Nucleus accumbens (tissue), 56 donors: ENCODE results near the gene FAM111A.

ENCODE experiments used
- DNase-seq, 56 donors: peaks; one replicate each; lab custom pipeline; 2025; lab: John Stamatoyannopoulos, UW

The FAM111A gene

GRCh38 chr11:59175091-59175501 lies 32.4 kb downstream of the FAM111A start:
- peak in 17 of 56 donors; percentile 8 to 63 (median 34) for DNase-seq

GRCh38 chr11:59176330-59176729 lies 33.7 kb downstream of the FAM111A start:
- DNase-seq: no peak

DNA sequence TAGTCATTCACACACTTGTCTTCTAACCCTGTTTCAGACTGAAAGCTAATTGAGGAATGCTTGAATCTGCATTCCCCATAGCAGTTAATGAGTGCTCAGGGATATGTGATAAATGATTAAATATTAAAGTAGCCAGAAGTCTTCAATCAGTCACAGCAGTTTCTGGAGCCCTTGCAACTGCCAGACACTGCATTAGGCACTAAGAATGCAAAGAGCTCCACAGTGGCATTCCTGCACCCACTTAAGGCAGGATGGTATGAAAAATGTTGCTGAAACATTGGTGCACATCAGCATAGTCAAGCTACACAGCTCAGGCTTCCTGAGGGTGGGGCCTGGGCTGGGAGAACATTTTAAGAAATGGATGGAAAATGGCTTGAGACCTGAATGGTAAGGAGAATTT lies 35.7 kb downstream of the FAM111A start:
- no peak for DNase-seq

GRCh38 chr11:59179121-59179520 lies 36.5 kb downstream of the FAM111A start:
- DNase-seq: no peak

- DNase-seq: peak in 30 of 56 donors; percentile 10 to 83 (median 46)
Measured at GRCh38 chr11:59180168-59180776, 37.6 kb downstream of the FAM111A start.

DNA sequence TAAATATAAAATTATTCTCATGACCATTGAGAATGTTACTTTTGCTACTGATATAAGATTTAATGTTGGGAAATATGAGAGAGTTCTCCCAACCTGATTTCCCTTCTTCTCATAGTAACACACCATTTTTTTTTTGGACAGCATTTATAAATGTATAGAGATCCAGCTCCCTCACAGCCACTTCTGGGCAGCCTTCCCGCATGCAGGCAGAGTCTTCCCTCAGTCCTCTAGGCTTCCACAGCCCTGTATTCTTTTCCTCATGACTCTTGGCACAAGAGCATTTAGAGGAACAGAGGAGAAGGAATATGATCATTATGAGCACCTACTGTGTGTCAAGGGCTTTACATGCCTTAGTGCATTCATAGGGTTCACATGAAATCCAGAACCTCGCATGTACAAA lies 38.3 kb downstream of the FAM111A start:
- no peak for DNase-seq

- DNase-seq: no peak
Measured at GRCh38 chr11:59181746-59182456, 39.2 kb downstream of the FAM111A start.

- DNase-seq: no peak
Measured at GRCh38 chr11:59182457-59183151, 39.9 kb downstream of the FAM111A start.

DNA sequence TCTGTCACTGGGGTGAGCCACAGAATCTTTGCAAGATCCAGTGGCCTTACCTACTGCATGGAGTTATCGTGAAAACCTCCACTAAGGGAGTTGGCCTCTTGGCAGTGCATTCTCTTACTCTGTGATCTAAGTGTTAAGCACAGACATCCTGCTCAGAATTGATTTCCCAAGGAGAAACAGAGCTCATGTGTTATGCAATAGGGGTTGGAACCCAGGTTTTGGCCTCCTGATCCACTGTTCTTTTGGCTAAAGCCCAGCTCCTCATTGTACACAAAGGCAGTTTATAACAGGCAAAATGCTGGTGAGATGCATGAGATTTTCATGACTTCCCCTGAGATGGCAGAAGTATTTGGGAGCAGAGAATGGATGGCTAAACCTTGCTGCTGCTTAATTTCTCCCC lies 41.1 kb downstream of the FAM111A start:
- no peak for DNase-seq

DNA sequence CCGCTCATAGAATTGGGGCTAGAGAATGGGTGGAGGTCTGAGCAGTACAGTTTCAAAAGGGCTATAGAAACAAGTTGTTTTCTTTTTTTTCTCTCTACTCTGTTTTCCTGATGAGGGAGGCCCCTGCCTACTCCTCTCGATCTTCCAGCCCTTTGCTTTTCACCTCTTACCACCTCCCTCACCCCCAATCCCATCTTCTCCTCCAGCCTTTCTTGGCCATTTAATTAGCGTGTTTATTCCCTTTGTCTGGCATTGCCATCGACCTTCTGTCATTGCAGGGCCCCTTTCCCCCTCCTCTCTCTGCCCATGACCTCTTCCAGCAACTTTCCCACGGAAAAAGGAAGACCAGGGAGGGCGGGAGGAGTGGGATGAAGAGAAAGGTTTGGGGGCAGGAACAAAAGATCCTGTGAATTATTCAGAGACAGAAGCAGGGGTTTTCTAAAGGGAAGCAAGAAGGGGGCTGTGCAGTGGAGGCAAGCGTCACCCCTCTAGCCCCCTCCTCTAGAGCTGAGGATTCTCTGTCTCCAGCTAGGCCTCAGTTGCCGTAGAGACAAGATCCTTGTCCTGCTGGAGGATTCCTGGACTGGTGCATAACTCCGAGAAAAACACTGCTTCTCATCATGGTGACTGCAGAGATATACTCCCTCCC lies 42.2 kb downstream of the FAM111A start:
- peak in 1 of 56 donors; percentile 16 for DNase-seq

DNA sequence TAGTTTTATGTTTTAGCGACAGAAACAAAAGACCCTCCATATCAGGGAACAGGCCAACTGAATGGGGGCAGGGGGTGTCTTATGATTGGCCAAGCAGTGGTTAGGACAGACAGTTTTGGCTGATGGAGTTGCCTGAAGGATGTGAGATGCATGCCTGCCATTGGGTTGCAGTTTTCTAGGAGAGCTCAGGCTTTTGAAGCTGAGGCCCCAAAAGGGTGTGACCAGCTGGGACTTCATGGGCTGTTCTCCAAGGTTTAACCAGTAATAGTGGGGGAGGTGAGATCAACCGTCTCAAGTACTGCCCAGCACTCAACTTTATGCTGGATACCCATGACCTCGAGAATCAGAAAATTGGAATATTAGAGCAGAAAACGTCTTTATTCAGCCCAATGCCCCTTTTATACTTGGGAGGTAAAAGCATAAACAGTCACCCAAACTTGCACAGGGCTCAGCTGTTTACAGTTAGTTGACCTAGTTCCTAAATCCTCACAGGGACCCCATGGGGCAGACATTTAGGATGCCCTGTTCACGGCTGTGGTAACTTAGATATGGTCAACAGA lies 42.8 kb downstream of the FAM111A start:
- no peak for DNase-seq

DNA sequence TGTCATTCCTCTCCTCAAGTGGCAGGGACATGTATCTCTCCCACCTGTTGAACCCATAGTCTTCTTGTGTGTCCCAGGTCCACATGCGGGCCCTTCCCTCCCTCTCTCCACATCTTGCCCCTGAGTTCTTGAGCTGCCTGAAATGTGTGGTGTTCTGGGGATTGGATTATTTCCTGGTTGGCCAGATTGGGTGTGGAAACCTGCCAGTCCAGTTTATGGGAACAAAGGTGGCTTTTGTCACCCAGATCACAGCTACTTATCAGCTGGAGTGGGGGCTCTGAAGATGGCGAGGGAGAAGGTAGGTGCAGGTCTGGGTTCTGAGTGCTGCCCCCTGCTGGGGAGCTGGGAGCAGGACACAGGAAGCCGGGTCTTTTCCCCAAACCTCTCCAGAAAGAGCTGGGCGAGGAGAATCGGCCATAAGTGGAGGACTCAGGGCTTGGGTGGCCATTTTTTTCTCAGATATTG lies 43.5 kb downstream of the FAM111A start:
- peak in 34 of 56 donors; percentile 15 to 64 (median 32) for DNase-seq

DNA sequence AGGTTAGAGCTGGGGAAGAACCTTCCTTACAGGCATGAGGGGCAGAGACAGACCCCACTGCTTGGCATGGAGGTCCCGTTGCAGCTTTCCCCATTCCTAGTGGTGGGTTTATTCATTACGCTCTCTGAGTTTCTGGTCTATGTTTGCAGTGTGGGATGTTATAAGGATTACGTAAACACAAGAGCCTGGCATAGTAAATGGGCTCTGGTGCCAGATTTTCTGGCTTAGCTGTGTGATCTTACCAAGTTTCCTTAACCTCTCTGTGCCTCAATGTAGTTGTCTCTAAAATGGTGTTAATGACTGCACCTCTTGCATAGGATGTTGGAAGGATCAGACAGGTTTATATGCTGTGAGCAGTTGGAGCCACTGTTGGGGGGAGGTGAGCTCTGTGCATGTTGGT lies 44.4 kb downstream of the FAM111A start:
- DNase-seq: no peak

- DNase-seq: peak in 4 of 56 donors; percentile 11 to 47 (median 18)
Measured at GRCh38 chr11:59187587-59187986, 44.9 kb downstream of the FAM111A start.

- no peak for DNase-seq
Measured at GRCh38 chr11:59188954-59189353, 46.3 kb downstream of the FAM111A start.

GRCh38 chr11:59189986-59190385 lies 47.3 kb downstream of the FAM111A start:
- DNase-seq: peak in 3 of 56 donors; percentile 10 to 16 (median 10)

DNA sequence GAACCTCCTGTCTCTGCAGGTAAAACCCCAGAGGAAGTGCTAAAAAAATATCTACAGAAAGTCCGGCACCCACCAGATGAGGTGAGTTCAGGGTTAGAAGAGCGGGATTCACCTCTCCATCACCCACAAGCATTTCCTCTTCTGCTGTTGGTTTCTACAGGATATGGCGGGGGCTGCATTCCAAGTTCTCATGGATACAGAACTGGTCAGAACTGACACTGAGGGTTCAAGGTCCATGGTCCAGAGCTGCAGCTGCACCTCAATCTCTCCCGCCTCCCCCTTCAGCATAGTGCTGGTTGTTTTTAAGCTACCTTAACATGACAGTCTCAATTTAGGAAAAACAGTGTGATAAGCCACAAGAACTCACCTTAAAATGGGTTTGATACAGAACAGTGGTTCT lies 48.4 kb downstream of the FAM111A start:
- no peak for DNase-seq

GRCh38 chr11:59191890-59192289 lies 49.2 kb downstream of the FAM111A start:
- no peak for DNase-seq

- DNase-seq: no peak
Measured at GRCh38 chr11:59192446-59193020, 49.9 kb downstream of the FAM111A start.

GRCh38 chr11:59193587-59194130 lies 51.0 kb downstream of the FAM111A start:
- no peak for DNase-seq
